Measurements from ENCODE around the gene MXRA5.

- TF ChIP-seq CTCF (conservative IDR thresholded peaks at IDR 0.05 in 1 of 2, IDR thresholded peaks at IDR 0.05 in 1 of 2; ENCODE audit: extremely low read depth in 1 of 2, insufficient read depth in 1 of 2, low read depth in 1 of 2, low read length in 2 of 2) (no peak), EZH2 (IDR thresholded peaks at IDR 0.05; ENCODE audit: borderline replicate concordance, low read length) (no peak)
Observed at GRCh38 chrX:3320471-3321046, 25.9 kb downstream of the MXRA5 start.

All from mammary epithelial cell (primary cell).